ENCODE results near the gene DNAH11.

- no peak for TF ChIP-seq CTCF (conservative IDR thresholded peaks at IDR 0.05; ENCODE audit: low read depth, low read length)
- TF ChIP-seq EZH2 (IDR thresholded peaks at IDR 0.05; ENCODE audit: low read length, unreplicated experiment), result no peak
- TF ChIP-seq EZH2phosphoT487 (IDR thresholded peaks at IDR 0.05; ENCODE audit: borderline replicate concordance, low read length), result no peak
Measured at GRCh38 chr7:21605008-21605585, 62.3 kb downstream of the DNAH11 start.

All from PC-3 (cell line).